CD4-positive, CD25-positive, alpha-beta regulatory T cell (primary cell): ENCODE measurements around the gene SHFL. TPM values are rescaled to one million over a fixed set of nuclear protein-coding genes. Genes with fewer than 3 reads are reported as not detected.

ENCODE experiments used
- ATAC-seq, 2 donors: fragments of 150-1000 bp; cut with Tn5 transposase; one replicate each; pipeline ENCODE4 v1.10.0; 2021; ENCODE audit warnings: low read depth in 2 of 2, moderate number of reproducible peaks in 2 of 2, moderate library complexity in 1 of 2
- DNase-seq, 3 donors: peaks; one replicate each; pipeline versions ENCODE4 v3.0.0 to v3.0.0-alpha.2; 2012 to 2022; ENCODE audit warnings: mixed read lengths in 1 of 3
- H3K27ac ChIP-seq: one replicate; pipeline ENCODE4 v1.7.0; 2013; ENCODE audit warnings: mild to moderate bottlenecking, low read length; ENCODE audit not compliant: insufficient read depth, poor library complexity, severe bottlenecking
- H3K27me3 ChIP-seq: one replicate; pipeline ENCODE4 v1.7.0; 2013; ENCODE audit warnings: low read length; ENCODE audit not compliant: control insufficient read depth, insufficient read depth
- H3K36me3 ChIP-seq: one replicate; pipeline ENCODE4 v1.7.0; 2013; ENCODE audit warnings: mild to moderate bottlenecking, low read length, moderate library complexity; ENCODE audit not compliant: control insufficient read depth, insufficient read depth
- H3K4me1 ChIP-seq: 2 replicates; pipeline ENCODE4 v1.7.0; 2013; ENCODE audit warnings: mild to moderate bottlenecking, low read length; ENCODE audit not compliant: insufficient read depth, control insufficient read depth, poor library complexity, severe bottlenecking
- H3K4me3 ChIP-seq: one replicate; pipeline ENCODE4 v1.7.0; 2013; ENCODE audit warnings: low read depth, mild to moderate bottlenecking, low read length, moderate library complexity
- H3K9me3 ChIP-seq, 2 experiments: 1 replicate in 1 of 2; 2 replicates in 1 of 2; pipeline ENCODE4 v1.7.0; 2013; ENCODE audit warnings: low read length in 2 of 2, mild to moderate bottlenecking in 1 of 2, moderate library complexity in 1 of 2; ENCODE audit not compliant: control insufficient read depth in 2 of 2
- H3K27ac Mint-ChIP-seq, 3 donors: one replicate each; pipeline ENCODE4 v1.8.0; 2020 to 2022; ENCODE audit warnings: mild to moderate bottlenecking in 3 of 3, mixed read lengths in 3 of 3, moderate library complexity in 2 of 3
- H3K27me3 Mint-ChIP-seq: one replicate; pipeline ENCODE4 v1.8.0; 2022; ENCODE audit warnings: mild to moderate bottlenecking, mixed read lengths
- H3K36me3 Mint-ChIP-seq: one replicate; pipeline ENCODE4 v1.8.0; 2020; ENCODE audit warnings: mixed read lengths
- H3K4me1 Mint-ChIP-seq, 4 donors: one replicate each; pipeline ENCODE4 v1.8.0; 2020 to 2022; ENCODE audit warnings: mixed read lengths in 4 of 4, mild to moderate bottlenecking in 1 of 4
- H3K4me3 Mint-ChIP-seq, 4 donors: one replicate each; pipeline ENCODE4 v1.8.0; 2020 to 2022; ENCODE audit warnings: mild to moderate bottlenecking in 4 of 4, mixed read lengths in 4 of 4, moderate library complexity in 3 of 4
- H3K9me3 Mint-ChIP-seq, 7 donors: one replicate each; pipeline ENCODE4 v1.8.0; 2020 to 2022; ENCODE audit warnings: mixed read lengths in 7 of 7, mild to moderate bottlenecking in 3 of 7, moderate library complexity in 2 of 7
- polyA plus RNA-seq, 4 donors: library from polyadenylated mRNA; unstranded; fragments of 300-500 nt; fragmentation: Illumina TruSeq; gene quantifications; one replicate each; pipeline ENCODE4 v1.2.3, GENCODE V29; 2021
- total RNA-seq: library from RNA; stranded (reverse); gene quantifications from one replicate; pipeline ENCODE4 v1.2.3, GENCODE V29; 2022

Gene SHFL
- total and polyA plus RNA-seq, 5 donors from 2014 or later: 28.0 to 93.2 (median 29.1) TPM

GRCh38 chr19:10116085-10116865, 30.2 kb downstream of the SHFL start:
- ATAC-seq: no peak
- Mint-ChIP-seq H3K36me3 (peaks cover 8% of the 10 kb centered on the region), H3K27ac (peak overlapping the region in 1 of 3 donors; percentile 48), H3K4me3 (peak overlapping the region in 2 of 4 donors; percentile 46 to 47), H3K4me1 (peaks cover 0 to 49% (median 15%) of the 10 kb centered on the region in 4 donors), H3K9me3 (no peaks in the 10 kb centered on the region), H3K27me3 (no peaks in the 10 kb centered on the region)
- Histone ChIP-seq H3K9me3 (no peaks in the 10 kb centered on the region), H3K4me3 (no peak overlapping the region), H3K36me3 (peaks cover 33% of the 10 kb centered on the region), H3K4me1 (peaks cover 38% of the 10 kb centered on the region), H3K27ac (no peak overlapping the region), H3K27me3 (no peaks in the 10 kb centered on the region)
- no peak for DNase-seq

- H3K4me1 ChIP-seq: peaks cover 30% of the 10 kb centered on the region
- H3K27me3 ChIP-seq: no peaks in the 10 kb centered on the region
- H3K9me3 ChIP-seq: no peaks in the 10 kb centered on the region
- Mint-ChIP-seq H3K4me3 (peak overlapping the region in 3 of 4 donors; percentile 19 to 96 (median 43)), H3K36me3 (peaks cover 8% of the 10 kb centered on the region), H3K27ac (no peak overlapping the region), H3K4me1 (peaks cover 0 to 42% (median 12%) of the 10 kb centered on the region in 4 donors), H3K9me3 (no peaks in the 10 kb centered on the region), H3K27me3 (no peaks in the 10 kb centered on the region)
- H3K27ac ChIP-seq: peak overlapping the region; percentile 41
- no peak overlapping the region for H3K4me3 ChIP-seq
- H3K36me3 ChIP-seq: peaks cover 31% of the 10 kb centered on the region
- ATAC-seq (no peak), DNase-seq (no peak)
These were observed 30.9 kb downstream of the SHFL start for GRCh38 chr19:10116866-10117616.

- H3K27ac ChIP-seq: peak overlapping the region; percentile 70
- no peaks in the 10 kb centered on the region for H3K9me3 Mint-ChIP-seq
- H3K36me3 Mint-ChIP-seq: peaks cover 8% of the 10 kb centered on the region
- peaks cover 31% of the 10 kb centered on the region for H3K36me3 ChIP-seq
- no peaks in the 10 kb centered on the region for H3K9me3 ChIP-seq
- DNase-seq: no peak
- peaks cover 0 to 29% (median 5%) of the 10 kb centered on the region in 4 donors for H3K4me1 Mint-ChIP-seq
- ATAC-seq: no peak
- no peaks in the 10 kb centered on the region for H3K27me3 ChIP-seq
- peak overlapping the region; percentile 93 to 95 (median 94) for H3K27ac Mint-ChIP-seq
- H3K4me3 Mint-ChIP-seq: peak overlapping the region; percentile 94 to 96 (median 94)
- peaks cover 14% of the 10 kb centered on the region for H3K4me1 ChIP-seq
- peaks cover 4% of the 10 kb centered on the region for H3K27me3 Mint-ChIP-seq
- H3K4me3 ChIP-seq: peak overlapping the region; percentile 70
These were observed 32.8 kb downstream of the SHFL start for GRCh38 chr19:10118960-10119359.

- no peaks in the 10 kb centered on the region for H3K9me3 Mint-ChIP-seq
- Histone ChIP-seq H3K27me3 (no peaks in the 10 kb centered on the region), H3K36me3 (peaks cover 24% of the 10 kb centered on the region), H3K27ac (no peak overlapping the region), H3K4me3 (no peak overlapping the region), H3K4me1 (peaks cover 14% of the 10 kb centered on the region), H3K9me3 (no peaks in the 10 kb centered on the region)
- DNase-seq: no peak
- peak overlapping the region in 1 of 3 donors; percentile 48 for H3K27ac Mint-ChIP-seq
- no peak for ATAC-seq
- peaks cover 4% of the 10 kb centered on the region for H3K27me3 Mint-ChIP-seq
- peak overlapping the region in 2 of 4 donors; percentile 36 to 68 for H3K4me3 Mint-ChIP-seq
- peaks cover 0 to 28% (median 5%) of the 10 kb centered on the region in 4 donors for H3K4me1 Mint-ChIP-seq
- peaks cover 11% of the 10 kb centered on the region for H3K36me3 Mint-ChIP-seq
These were observed 34.5 kb downstream of the SHFL start for GRCh38 chr19:10120538-10121189.

- peaks cover 14% of the 10 kb centered on the region for H3K36me3 ChIP-seq
- peaks cover 14% of the 10 kb centered on the region for H3K4me1 ChIP-seq
- DNase-seq (no peak), ATAC-seq (no peak)
- Mint-ChIP-seq H3K27me3 (peaks cover 4% of the 10 kb centered on the region), H3K4me1 (peaks cover 0 to 23% (median 5%) of the 10 kb centered on the region in 4 donors), H3K4me3 (peak overlapping the region in 2 of 4 donors; percentile 28 to 52), H3K9me3 (no peaks in the 10 kb centered on the region), H3K36me3 (peaks cover 6% of the 10 kb centered on the region), H3K27ac (no peak overlapping the region)
- H3K4me3 ChIP-seq: no peak overlapping the region
- H3K9me3 ChIP-seq: no peaks in the 10 kb centered on the region
- no peaks in the 10 kb centered on the region for H3K27me3 ChIP-seq
- no peak overlapping the region for H3K27ac ChIP-seq
These were observed 35.9 kb downstream of the SHFL start for GRCh38 chr19:10122045-10122444.

GRCh38 chr19:10124429-10124828, 38.3 kb downstream of the SHFL start:
- ATAC-seq (no peak), DNase-seq (no peak)
- Histone ChIP-seq H3K27me3 (no peaks in the 10 kb centered on the region), H3K27ac (no peak overlapping the region), H3K4me1 (peaks cover under 1% of the 10 kb centered on the region), H3K9me3 (no peaks in the 10 kb centered on the region), H3K4me3 (no peak overlapping the region), H3K36me3 (peaks cover 6% of the 10 kb centered on the region)
- Mint-ChIP-seq H3K4me3 (no peak overlapping the region), H3K9me3 (no peaks in the 10 kb centered on the region), H3K36me3 (peaks cover 3% of the 10 kb centered on the region), H3K4me1 (peaks cover 0 to 10% (median 5%) of the 10 kb centered on the region in 4 donors), H3K27ac (peak overlapping the region in 2 of 3 donors; percentile 52 to 60), H3K27me3 (peaks cover 4% of the 10 kb centered on the region)

- Histone ChIP-seq H3K4me3 (no peak overlapping the region), H3K4me1 (no peaks in the 10 kb centered on the region), H3K27ac (no peak overlapping the region), H3K27me3 (no peaks in the 10 kb centered on the region), H3K36me3 (peaks cover 12% of the 10 kb centered on the region), H3K9me3 (no peaks in the 10 kb centered on the region)
- no peak for ATAC-seq
- H3K9me3 Mint-ChIP-seq: no peaks in the 10 kb centered on the region
- H3K27ac Mint-ChIP-seq: no peak overlapping the region
- peaks cover 4% of the 10 kb centered on the region for H3K27me3 Mint-ChIP-seq
- H3K4me3 Mint-ChIP-seq: no peak overlapping the region
- peaks cover 6% of the 10 kb centered on the region for H3K36me3 Mint-ChIP-seq
- no peak for DNase-seq
- peaks cover 0 to 4% (median 0%) of the 10 kb centered on the region in 4 donors for H3K4me1 Mint-ChIP-seq
These were observed 40.1 kb downstream of the SHFL start for GRCh38 chr19:10126213-10126639.
